ENCODE measurements around the gene C10orf67. TPM values are rescaled to one million over a fixed set of nuclear protein-coding genes. Genes with fewer than 3 reads are reported as not detected.
A peak's percentile ranks its signal among the peaks of the same experiment; 100 is the strongest.

Gene C10orf67
- total RNA-seq, 1 donor from 2014 or later = not detected

GRCh38 chr10:23362069-23362830 is 17.7 kb upstream of the C10orf67 start:
- ChIA-PET POLR2A (interaction anchor here (0.8 kb wide), 1 partner anchor 76 kb away, joined by 3 read pairs; the partner anchor contains the start of gene OTUD1), CTCF (interaction anchor here (2.6 kb wide), 1 partner anchor 47 kb away, joined by 5 read pairs; no protein-coding TSS in a partner anchor)
- Mint-ChIP-seq H3K27me3 (peaks cover 28% of the 10 kb centered on the region), H3K4me3 (no peak overlapping the region), H3K27ac (peak overlapping the region; percentile 10), H3K36me3 (ENCODE audit: low read depth) (no peaks in the 10 kb centered on the region), H3K4me1 (peaks cover 29% of the 10 kb centered on the region), H3K9me3 (no peaks in the 10 kb centered on the region)
- ATAC-seq (ENCODE audit: low read depth) (no peak), DNase-seq (no peak)
- TF ChIP-seq CTCF (IDR thresholded peaks at IDR 0.05) = no peak
- intact Hi-C loops (cut with micrococcal nuclease) = loop anchor here (2.0 to 5.0 kb wide), 2 partner anchors 17 to 80 kb away; partner anchors contain the start of gene C10orf67

GRCh38 chr10:23361665-23362064 is 17.1 kb upstream of the C10orf67 start:
- peaks cover 27% of the 10 kb centered on the region for H3K27me3 Mint-ChIP-seq
- intact Hi-C loops (cut with micrococcal nuclease) = loop anchor here (2.0 to 5.0 kb wide), 2 partner anchors 17 to 81 kb away; partner anchors contain the start of gene C10orf67

GRCh38 chr10:23359692-23360380 is 15.2 kb upstream of the C10orf67 start:
- peaks cover 24% of the 10 kb centered on the region for H3K4me1 Mint-ChIP-seq

More at GRCh38 chr10:23361665-23362064, 17.1 kb upstream of the C10orf67 start:
- ATAC-seq (ENCODE audit: low read depth) (peak; percentile 77), DNase-seq (no peak)
- TF ChIP-seq CTCF (IDR thresholded peaks at IDR 0.05) = no peak
- H3K9me3 Mint-ChIP-seq = no peaks in the 10 kb centered on the region
- no peak overlapping the region for H3K4me3 Mint-ChIP-seq
- H3K36me3 Mint-ChIP-seq (ENCODE audit: low read depth) = no peaks in the 10 kb centered on the region
- H3K4me1 Mint-ChIP-seq = peaks cover 27% of the 10 kb centered on the region
- H3K27ac Mint-ChIP-seq = peak overlapping the region; percentile 10
- ChIA-PET CTCF (interaction anchor here (2.6 kb wide), 1 partner anchor 47 kb away, joined by 5 read pairs; no protein-coding TSS in a partner anchor), POLR2A (no interaction called here)

GRCh38 chr10:23358357-23358756 is 13.8 kb upstream of the C10orf67 start:
- Mint-ChIP-seq H3K36me3 (ENCODE audit: low read depth) (no peaks in the 10 kb centered on the region), H3K9me3 (no peaks in the 10 kb centered on the region), H3K4me1 (peaks cover 15% of the 10 kb centered on the region), H3K27me3 (peaks cover 22% of the 10 kb centered on the region), H3K4me3 (no peak overlapping the region), H3K27ac (no peak overlapping the region)
- intact Hi-C loops (cut with micrococcal nuclease) = no loop called here
- DNase-seq = no peak
- ChIA-PET CTCF (no interaction called here), POLR2A (no interaction called here)
- no peak for TF ChIP-seq CTCF (IDR thresholded peaks at IDR 0.05)
- ATAC-seq (ENCODE audit: low read depth) = no peak

More at GRCh38 chr10:23359692-23360380, 15.2 kb upstream of the C10orf67 start:
- POLR2A ChIA-PET = no interaction called here
- CTCF ChIA-PET = no interaction called here
- DNase-seq (no peak), ATAC-seq (ENCODE audit: low read depth) (no peak)
- H3K9me3 Mint-ChIP-seq = no peaks in the 10 kb centered on the region
- intact Hi-C loops (cut with micrococcal nuclease) = loop anchor here (5.0 kb wide), 1 partner anchor 82 kb away; no protein-coding TSS in a partner anchor
- H3K4me3 Mint-ChIP-seq = no peak overlapping the region
- H3K27ac Mint-ChIP-seq = no peak overlapping the region
- peaks cover 23% of the 10 kb centered on the region for H3K27me3 Mint-ChIP-seq
- TF ChIP-seq CTCF (IDR thresholded peaks at IDR 0.05) = no peak
- no peaks in the 10 kb centered on the region for H3K36me3 Mint-ChIP-seq (ENCODE audit: low read depth)
